Liver (tissue), 9 donors: ENCODE results near the gene GRK5. TPM values are rescaled to one million over a fixed set of nuclear protein-coding genes. Genes with fewer than 3 reads are reported as not detected.

Experiments
- DNase-seq: peaks from one replicate; pipeline ENCODE4 v3.0.0-alpha.2; 2017; ENCODE audit warnings: low spot score
- H3K27ac ChIP-seq, 2 donors: one replicate each; pipeline ENCODE4 v1.7.0; 2013; ENCODE audit warnings: inconsistent platforms in 2 of 2, low read length in 2 of 2, control low read depth in 1 of 2, low read depth in 1 of 2, mild to moderate bottlenecking in 1 of 2
- H3K27me3 ChIP-seq, 4 donors: one replicate each; pipeline versions ENCODE4 v1.6.1 to v1.7.0; 2013; ENCODE audit warnings: low read length in 3 of 4, inconsistent platforms in 1 of 4, mild to moderate bottlenecking in 1 of 4, moderate library complexity in 1 of 4; ENCODE audit not compliant: control insufficient read depth in 4 of 4, insufficient read depth in 4 of 4
- H3K36me3 ChIP-seq, 4 donors: one replicate each; pipeline versions ENCODE4 v1.6.1 to v1.7.0; 2013; ENCODE audit warnings: low read length in 3 of 4, mild to moderate bottlenecking in 3 of 4, low read depth in 1 of 4, moderate library complexity in 1 of 4; ENCODE audit not compliant: control insufficient read depth in 4 of 4, insufficient read depth in 3 of 4
- H3K4me1 ChIP-seq, 4 donors: one replicate each; pipeline versions ENCODE4 v1.6.1 to v1.7.0; 2013; ENCODE audit warnings: low read length in 3 of 4, mild to moderate bottlenecking in 3 of 4, moderate library complexity in 1 of 4; ENCODE audit not compliant: control insufficient read depth in 4 of 4, insufficient read depth in 4 of 4
- H3K4me3 ChIP-seq, 3 donors: one replicate each; pipeline versions ENCODE4 v1.6.1 to v1.7.0; 2013; ENCODE audit warnings: low read length in 3 of 3, control low read depth in 1 of 3, low read depth in 1 of 3, mild to moderate bottlenecking in 1 of 3
- H3K9ac ChIP-seq, 2 donors: one replicate each; pipeline ENCODE4 v1.7.0; 2013; ENCODE audit warnings: low read length in 2 of 2, mild to moderate bottlenecking in 2 of 2, moderate library complexity in 2 of 2, control low read depth in 1 of 2, low read depth in 1 of 2
- H3K9me3 ChIP-seq, 4 donors: one replicate each; pipeline versions ENCODE4 v1.6.1 to v1.7.0; 2013; ENCODE audit warnings: low read length in 3 of 4; ENCODE audit not compliant: control insufficient read depth in 4 of 4
- EGR1 ChIP-seq, 2 donors: IDR thresholded peaks; 2 replicates each; pipeline ENCODE4 v1.6.1; 2016 to 2018; ENCODE audit warnings: antibody characterized with exemption in 2 of 2, low read depth in 2 of 2
- FOXA1 ChIP-seq: IDR thresholded peaks from 2 replicates; pipeline ENCODE4 v1.6.1; 2016; ENCODE audit warnings: antibody characterized with exemption
- FOXA2 ChIP-seq: IDR thresholded peaks from 2 replicates; pipeline ENCODE4 v1.6.1; 2016; ENCODE audit warnings: antibody characterized with exemption
- GABPA ChIP-seq, 2 donors: IDR thresholded peaks in 1 of 2; conservative IDR thresholded peaks in 1 of 2; 2 replicates each; pipeline ENCODE4 v1.6.1; 2016; ENCODE audit warnings: antibody characterized with exemption in 2 of 2, mild to moderate bottlenecking in 1 of 2, moderate library complexity in 1 of 2
- HNF4A ChIP-seq, 2 donors: conservative IDR thresholded peaks; 2 replicates each; pipeline ENCODE4 v1.6.1; 2016; ENCODE audit warnings: antibody characterized with exemption in 2 of 2, mild to moderate bottlenecking in 2 of 2
- HNF4G ChIP-seq: IDR thresholded peaks from 2 replicates; pipeline ENCODE4 v1.6.1; 2016; ENCODE audit warnings: antibody characterized with exemption
- NR2F2 ChIP-seq: IDR thresholded peaks from 2 replicates; pipeline ENCODE4 v1.6.1; 2016; ENCODE audit warnings: antibody characterized with exemption
- RAD21 ChIP-seq, 2 donors: IDR thresholded peaks; 2 replicates each; pipeline ENCODE4 v1.6.1; 2016; ENCODE audit warnings: antibody characterized with exemption in 2 of 2, mild to moderate bottlenecking in 2 of 2
- SP1 ChIP-seq: IDR thresholded peaks from 2 replicates; pipeline ENCODE4 v1.6.1; 2018; ENCODE audit warnings: antibody characterized with exemption, mild to moderate bottlenecking
- YY1 ChIP-seq: IDR thresholded peaks from 2 replicates; pipeline ENCODE4 v1.6.1; 2016; ENCODE audit warnings: antibody characterized with exemption, mild to moderate bottlenecking
- WGBS: extraction: QIAGEN DNeasy Blood & Tissue Kit; methylation state at CpG from one replicate; pipeline ENCODE4 v1.1.7; 2013; 5-methylcytosine and 5-hydroxymethylcytosine counted together
- polyA plus RNA-seq, 2 donors: library from polyadenylated mRNA; stranded (reverse) in 1 of 2; unstranded in 1 of 2; fragments of 200-250 nt in 1 of 2; fragments of >200 nt in 1 of 2; fragmentation: Nextera tagmentation in 1 of 2; extraction: Ambion mirVana in 1 of 2; gene quantifications; one replicate each; pipeline versions ENCODE4 v1.2.1 to v1.2.3, GENCODE V29; 2013 to 2015
- total RNA-seq, 2 donors: library from RNA; depleted of rRNA; stranded (reverse); fragments of >200 nt; gene quantifications; one replicate each; pipeline ENCODE4 v1.2.3, GENCODE V29; 2014
- TF ChIP-seq, protein P1 (sequence below): fragments of 150-350 bp; IDR thresholded peaks from 2 replicates; pipeline ENCODE4 v1.5.1; 2017; ENCODE audit warnings: improper control_type of control experiment, low read depth, low read length; ENCODE audit not compliant: missing input control
- TF ChIP-seq, protein P2 (sequence below): IDR thresholded peaks from 2 replicates; pipeline ENCODE4 v1.6.1; 2016; ENCODE audit warnings: antibody characterized with exemption
- TF ChIP-seq, protein P3 (sequence below): IDR thresholded peaks from 2 replicates; pipeline ENCODE4 v1.6.1; 2016; ENCODE audit warnings: antibody characterized with exemption
- donor health status: healthy.
- donor health status: healthy.
- donor health status: healthy.
- donor health status: healthy.
- donor health status: healthy.

Gene GRK5
- total and polyA plus RNA-seq, 4 donors = 2.1 to 6.6 (median 5.1) TPM

DNA sequence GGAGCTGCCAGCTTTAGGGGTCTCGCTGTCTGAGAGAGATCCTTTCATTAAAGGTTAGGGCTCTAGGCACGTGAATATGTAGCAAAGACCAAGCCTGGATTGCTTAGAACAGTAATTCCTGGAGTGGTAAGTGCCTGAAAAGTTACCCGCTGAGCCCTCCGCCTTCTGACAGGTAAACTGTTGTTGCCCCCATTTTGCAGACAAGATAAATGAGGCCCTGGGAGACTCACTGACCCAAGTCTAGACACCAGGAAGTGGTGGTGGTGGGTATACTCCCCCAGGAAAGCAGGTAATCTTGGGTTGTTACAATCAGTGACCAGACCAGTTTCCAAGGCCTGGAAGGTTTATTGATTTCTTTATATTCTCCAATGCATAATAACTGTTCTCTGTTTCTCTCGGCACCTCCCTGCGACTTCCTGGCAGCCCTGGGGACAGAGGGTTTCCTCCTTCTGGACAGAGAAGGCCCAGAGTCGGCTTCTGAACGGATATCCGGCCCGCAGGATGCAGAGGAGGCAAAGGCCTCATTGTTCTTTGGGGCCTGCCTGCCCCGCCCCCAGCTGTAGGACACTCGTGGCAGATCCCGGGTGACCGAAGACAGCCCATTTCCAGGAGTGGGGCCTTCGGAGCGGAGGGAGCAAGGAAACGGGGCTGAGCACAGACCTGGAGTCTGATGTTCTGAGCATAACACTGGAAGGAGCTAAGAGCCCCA lies 1.3 kb upstream of the GRK5 start:
- 33% methylated on average over 17 of the region's 17 CpGs for WGBS
- H3K27me3 ChIP-seq = no peaks in the 10 kb centered on the region
- peak overlapping the region; percentile 92 to 95 for H3K27ac ChIP-seq
- peak overlapping the region; percentile 46 to 89 (median 54) for H3K4me3 ChIP-seq
- no peaks in the 10 kb centered on the region for H3K9me3 ChIP-seq
- DNase-seq = peak; percentile 50
- peaks cover 0 to 30% (median 22%) of the 10 kb centered on the region in 4 donors for H3K4me1 ChIP-seq
- H3K9ac ChIP-seq = peak overlapping the region; percentile 68 to 69
- H3K36me3 ChIP-seq = no peaks in the 10 kb centered on the region
- TF ChIP-seq SP1 = peak; percentile 63
- TF ChIP-seq, protein P1, sequence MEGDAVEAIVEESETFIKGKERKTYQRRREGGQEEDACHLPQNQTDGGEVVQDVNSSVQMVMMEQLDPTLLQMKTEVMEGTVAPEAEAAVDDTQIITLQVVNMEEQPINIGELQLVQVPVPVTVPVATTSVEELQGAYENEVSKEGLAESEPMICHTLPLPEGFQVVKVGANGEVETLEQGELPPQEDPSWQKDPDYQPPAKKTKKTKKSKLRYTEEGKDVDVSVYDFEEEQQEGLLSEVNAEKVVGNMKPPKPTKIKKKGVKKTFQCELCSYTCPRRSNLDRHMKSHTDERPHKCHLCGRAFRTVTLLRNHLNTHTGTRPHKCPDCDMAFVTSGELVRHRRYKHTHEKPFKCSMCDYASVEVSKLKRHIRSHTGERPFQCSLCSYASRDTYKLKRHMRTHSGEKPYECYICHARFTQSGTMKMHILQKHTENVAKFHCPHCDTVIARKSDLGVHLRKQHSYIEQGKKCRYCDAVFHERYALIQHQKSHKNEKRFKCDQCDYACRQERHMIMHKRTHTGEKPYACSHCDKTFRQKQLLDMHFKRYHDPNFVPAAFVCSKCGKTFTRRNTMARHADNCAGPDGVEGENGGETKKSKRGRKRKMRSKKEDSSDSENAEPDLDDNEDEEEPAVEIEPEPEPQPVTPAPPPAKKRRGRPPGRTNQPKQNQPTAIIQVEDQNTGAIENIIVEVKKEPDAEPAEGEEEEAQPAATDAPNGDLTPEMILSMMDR = no peak
- no peak for TF ChIP-seq FOXA1
- TF ChIP-seq GABPA (IDR thresholded peaks at IDR 0.05 in 1 of 2, conservative IDR thresholded peaks at IDR 0.05 in 1 of 2) = peak; percentile 72 to 80
- TF ChIP-seq RAD21 (IDR thresholded peaks at IDR 0.05) = peak in 1 of 2 donors; percentile 8
- no peak for TF ChIP-seq YY1
- TF ChIP-seq FOXA2 = no peak
- TF ChIP-seq, protein P2, sequence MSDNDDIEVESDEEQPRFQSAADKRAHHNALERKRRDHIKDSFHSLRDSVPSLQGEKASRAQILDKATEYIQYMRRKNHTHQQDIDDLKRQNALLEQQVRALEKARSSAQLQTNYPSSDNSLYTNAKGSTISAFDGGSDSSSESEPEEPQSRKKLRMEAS = no peak
- no peak for TF ChIP-seq HNF4A (conservative IDR thresholded peaks at IDR 0.05)
- TF ChIP-seq EGR1 (IDR thresholded peaks at IDR 0.05; ENCODE audit: low read depth in 2 of 2) = no peak
- TF ChIP-seq HNF4G = no peak
- TF ChIP-seq, protein P3, sequence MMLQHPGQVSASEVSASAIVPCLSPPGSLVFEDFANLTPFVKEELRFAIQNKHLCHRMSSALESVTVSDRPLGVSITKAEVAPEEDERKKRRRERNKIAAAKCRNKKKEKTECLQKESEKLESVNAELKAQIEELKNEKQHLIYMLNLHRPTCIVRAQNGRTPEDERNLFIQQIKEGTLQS = no peak
- TF ChIP-seq NR2F2 = peak; percentile 83

DNA sequence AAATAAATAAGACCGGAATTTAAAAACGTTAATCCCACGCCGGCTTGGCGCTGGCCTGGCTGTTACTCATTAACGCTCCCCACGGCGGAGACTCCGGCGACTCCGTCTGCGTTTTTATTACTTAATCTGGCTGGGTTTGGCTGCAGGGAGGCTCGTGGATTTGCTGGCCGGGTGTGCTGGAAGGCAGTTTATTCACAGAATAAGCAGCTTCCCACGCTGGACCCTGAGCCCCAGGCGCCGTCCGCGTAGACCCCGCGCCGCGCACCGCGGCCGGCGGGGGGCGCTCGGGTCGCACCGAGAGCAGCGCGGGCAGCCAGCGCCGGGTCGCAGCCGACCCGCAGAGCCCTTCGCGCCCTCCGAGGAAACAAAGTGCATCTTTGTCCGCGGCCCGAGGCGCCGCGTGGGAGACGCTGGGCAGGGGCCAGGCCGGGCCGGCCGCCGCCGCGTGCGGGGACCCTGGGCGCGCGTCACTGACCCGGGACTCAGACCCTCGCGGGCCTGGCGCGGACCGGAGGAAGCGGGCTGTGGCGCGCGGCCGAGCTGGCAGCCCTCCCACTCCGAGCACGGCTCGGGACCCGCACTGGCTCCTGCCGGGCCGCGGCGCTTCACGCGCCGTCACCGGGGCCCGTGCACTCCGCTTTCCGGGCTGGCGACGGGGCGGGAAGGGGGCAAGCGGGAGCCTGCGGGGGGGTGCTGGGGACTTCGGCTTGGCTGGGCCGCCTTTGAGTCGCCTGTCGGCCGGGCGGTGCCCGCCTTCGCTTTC lies 587 bp upstream of the GRK5 start:
- peak overlapping the region; percentile 92 to 95 for H3K27ac ChIP-seq
- H3K9me3 ChIP-seq = no peaks in the 10 kb centered on the region
- no peaks in the 10 kb centered on the region for H3K36me3 ChIP-seq
- peak; percentile 78 for DNase-seq
- no peaks in the 10 kb centered on the region for H3K27me3 ChIP-seq
- peaks cover 0 to 30% (median 22%) of the 10 kb centered on the region in 4 donors for H3K4me1 ChIP-seq
- TF ChIP-seq, protein P1 = peak; percentile 71
- TF ChIP-seq NR2F2 = no peak
- TF ChIP-seq RAD21 (IDR thresholded peaks at IDR 0.05) = peak; percentile 7 to 18
- peak in 1 of 2 donors; percentile 9 for TF ChIP-seq HNF4A (conservative IDR thresholded peaks at IDR 0.05)
- peak overlapping the region; percentile 68 to 69 for H3K9ac ChIP-seq
- under 1% methylated on average over 97 of the region's 97 CpGs for WGBS
- peak overlapping the region; percentile 46 to 89 (median 54) for H3K4me3 ChIP-seq
